ENCODE results near the gene SKP1. TPM values are rescaled to one million over a fixed set of nuclear protein-coding genes. Genes with fewer than 3 reads are reported as not detected.

SKP1 gene
- total RNA-seq, 2 donors from 2014 or later: 357 to 427 TPM

GRCh38 chr5:134207696-134208095 is 30.9 kb upstream of the SKP1 start:
- Histone ChIP-seq H3K9me3 (ENCODE audit: control insufficient read depth, low read length) (peaks cover 8% of the 10 kb centered on the region), H3K4me1 (ENCODE audit: control insufficient read depth, insufficient read depth, low read length) (no peaks in the 10 kb centered on the region), H3K4me3 (ENCODE audit: low read length) (no peak overlapping the region), H3K9ac (ENCODE audit: extremely low read depth, low read length, poor library complexity, severe bottlenecking) (no peak overlapping the region), H3K27me3 (ENCODE audit: control insufficient read depth, insufficient read depth, low read length, poor library complexity, severe bottlenecking) (no peaks in the 10 kb centered on the region), H3K36me3 (ENCODE audit: control insufficient read depth, insufficient read depth, low read length) (peaks cover 50% of the 10 kb centered on the region), H3K27ac (ENCODE audit: low read depth, low read length) (no peak overlapping the region)
- WGBS, 2 experiments (ENCODE audit: insufficient coverage in 1 of 2, insufficient read length in 1 of 2): 95 to 98% methylated on average over 1 of the region's 1 CpG
- Mint-ChIP-seq H3K27me3 (ENCODE audit: insufficient read depth) (no peaks in the 10 kb centered on the region), H3K4me1 (peaks cover 11% of the 10 kb centered on the region), H3K36me3 (ENCODE audit: low read depth) (peaks cover 38% of the 10 kb centered on the region), H3K27ac (no peak overlapping the region), H3K4me3 (no peak overlapping the region), H3K9me3 (no peaks in the 10 kb centered on the region)
- TF ChIP-seq CTCF (conservative IDR thresholded peaks at IDR 0.05): no peak
- no peak for DNase-seq

- no peaks in the 10 kb centered on the region for H3K27me3 Mint-ChIP-seq (ENCODE audit: insufficient read depth)
- peaks cover 43% of the 10 kb centered on the region for H3K36me3 Mint-ChIP-seq (ENCODE audit: low read depth)
- TF ChIP-seq CTCF (conservative IDR thresholded peaks at IDR 0.05): no peak
- H3K36me3 ChIP-seq (ENCODE audit: control insufficient read depth, insufficient read depth, low read length): peaks cover 52% of the 10 kb centered on the region
- no peaks in the 10 kb centered on the region for H3K4me1 ChIP-seq (ENCODE audit: control insufficient read depth, insufficient read depth, low read length)
- no peak overlapping the region for H3K27ac ChIP-seq (ENCODE audit: low read depth, low read length)
- H3K27ac Mint-ChIP-seq: no peak overlapping the region
- peaks cover 11% of the 10 kb centered on the region for H3K4me1 Mint-ChIP-seq
- 79 to 81% methylated on average over 7 of the region's 7 CpGs for WGBS, 2 experiments (ENCODE audit: insufficient coverage in 1 of 2, insufficient read length in 1 of 2)
- H3K4me3 ChIP-seq (ENCODE audit: low read length): no peak overlapping the region
- no peak overlapping the region for H3K9ac ChIP-seq (ENCODE audit: extremely low read depth, low read length, poor library complexity, severe bottlenecking)
- H3K4me3 Mint-ChIP-seq: no peak overlapping the region
- no peaks in the 10 kb centered on the region for H3K27me3 ChIP-seq (ENCODE audit: control insufficient read depth, insufficient read depth, low read length, poor library complexity, severe bottlenecking)
- H3K9me3 ChIP-seq (ENCODE audit: control insufficient read depth, low read length): no peaks in the 10 kb centered on the region
- H3K9me3 Mint-ChIP-seq: no peaks in the 10 kb centered on the region
- DNase-seq: no peak
Observed at GRCh38 chr5:134206627-134207160, 29.9 kb upstream of the SKP1 start.

- no peak overlapping the region for H3K4me3 Mint-ChIP-seq
- no peaks in the 10 kb centered on the region for H3K9me3 ChIP-seq (ENCODE audit: control insufficient read depth, low read length)
- peaks cover 74% of the 10 kb centered on the region for H3K36me3 ChIP-seq (ENCODE audit: control insufficient read depth, insufficient read depth, low read length)
- peaks cover 63% of the 10 kb centered on the region for H3K36me3 Mint-ChIP-seq (ENCODE audit: low read depth)
- no peaks in the 10 kb centered on the region for H3K4me1 ChIP-seq (ENCODE audit: control insufficient read depth, insufficient read depth, low read length)
- H3K9me3 Mint-ChIP-seq: no peaks in the 10 kb centered on the region
- no peaks in the 10 kb centered on the region for H3K27me3 ChIP-seq (ENCODE audit: control insufficient read depth, insufficient read depth, low read length, poor library complexity, severe bottlenecking)
- no peak overlapping the region for H3K9ac ChIP-seq (ENCODE audit: extremely low read depth, low read length, poor library complexity, severe bottlenecking)
- H3K27ac ChIP-seq (ENCODE audit: low read depth, low read length): no peak overlapping the region
- H3K27me3 Mint-ChIP-seq (ENCODE audit: insufficient read depth): no peaks in the 10 kb centered on the region
- WGBS, 2 experiments (ENCODE audit: insufficient coverage in 1 of 2, insufficient read length in 1 of 2): 85 to 94% methylated on average over 3 of the region's 4 CpGs
- peak overlapping the region; percentile 12 for H3K27ac Mint-ChIP-seq
- peaks cover 10% of the 10 kb centered on the region for H3K4me1 Mint-ChIP-seq
- DNase-seq: no peak
- no peak for TF ChIP-seq CTCF (conservative IDR thresholded peaks at IDR 0.05)
- H3K4me3 ChIP-seq (ENCODE audit: low read length): no peak overlapping the region
Observed at GRCh38 chr5:134204575-134204974, 27.8 kb upstream of the SKP1 start.
